Epithelial cell of proximal tubule (primary cell): Measurements from ENCODE around the gene DMBX1. TPM values are rescaled to one million over a fixed set of nuclear protein-coding genes. Genes with fewer than 3 reads are reported as not detected.

ENCODE experiments used
- DNase-seq: peaks from one replicate; pipeline ENCODE4 v3.0.0-alpha.2; 2011; ENCODE audit warnings: low read depth
- H3K4me3 ChIP-seq: 2 replicates; pipeline ENCODE4 v1.5.1; 2011; ENCODE audit warnings: low read depth, mild to moderate bottlenecking, low read length
- CTCF ChIP-seq: conservative IDR thresholded peaks from 2 replicates; pipeline ENCODE4 v1.5.1; 2012; ENCODE audit warnings: low read depth, mild to moderate bottlenecking, low read length
- total RNA-seq: library from RNA; depleted of rRNA; stranded (reverse); fragments of >200 nt; gene quantifications from 2 replicates; pipeline ENCODE4 v1.2.3, GENCODE V29; 2015

Gene DMBX1
- total RNA-seq, 1 donor from 2014 or later, result not detected

GRCh38 chr1:46490406-46490655 is 695 bp downstream of the DMBX1 start:
- no peak for TF ChIP-seq CTCF
- no peak for DNase-seq
- H3K4me3 ChIP-seq, result no peak overlapping the region

GRCh38 chr1:46490656-46491442 is 1.2 kb downstream of the DMBX1 start:
- TF ChIP-seq CTCF, result no peak
- no peak for DNase-seq
- no peak overlapping the region for H3K4me3 ChIP-seq

- no peak overlapping the region for H3K4me3 ChIP-seq
- DNase-seq, result no peak
- TF ChIP-seq CTCF, result no peak
Measured at GRCh38 chr1:46491443-46492268, 2.0 kb downstream of the DMBX1 start.

- DNase-seq, result no peak
- H3K4me3 ChIP-seq, result no peak overlapping the region
- TF ChIP-seq CTCF, result no peak
Measured at GRCh38 chr1:46492269-46492853, 2.7 kb downstream of the DMBX1 start.

GRCh38 chr1:46492871-46493270 is 3.2 kb downstream of the DMBX1 start:
- DNase-seq, result no peak
- TF ChIP-seq CTCF, result no peak

GRCh38 chr1:46493316-46494032 is 3.8 kb downstream of the DMBX1 start:
- TF ChIP-seq CTCF, result no peak
- no peak overlapping the region for H3K4me3 ChIP-seq
- DNase-seq, result no peak

More at GRCh38 chr1:46492871-46493270, 3.2 kb downstream of the DMBX1 start:
- no peak overlapping the region for H3K4me3 ChIP-seq
